ENCODE results near the gene MAGOHB. TPM values are rescaled to one million over a fixed set of nuclear protein-coding genes. Genes with fewer than 3 reads are reported as not detected.

The MAGOHB gene
- polyA plus RNA-seq, 1 of the 3 experiments (the other 2 are of a cell fraction) = 15.7 TPM

- no peak for TF ChIP-seq EZH2phosphoT487 (IDR thresholded peaks at IDR 0.05; ENCODE audit: borderline replicate concordance, low read depth)
- TF ChIP-seq RCOR1 (IDR thresholded peaks at IDR 0.05; ENCODE audit: low read length) = no peak
- no peak for TF ChIP-seq SMC3 (IDR thresholded peaks at IDR 0.05; ENCODE audit: low read depth, low read length)
- TF ChIP-seq TEAD4 (IDR thresholded peaks at IDR 0.05; ENCODE audit: borderline replicate concordance, insufficient read depth) = no peak
- TF ChIP-seq EP300 (IDR thresholded peaks at IDR 0.05; ENCODE audit: borderline replicate concordance in 1 of 2, low read depth in 1 of 2, low read length in 1 of 2) = no peak
- TF ChIP-seq NFIC (IDR thresholded peaks at IDR 0.05; ENCODE audit: borderline replicate concordance) = no peak
- TF ChIP-seq NRF1 (IDR thresholded peaks at IDR 0.05; ENCODE audit: low read depth, low read length) = no peak
- no peak for TF ChIP-seq MXI1 (IDR thresholded peaks at IDR 0.05; ENCODE audit: low read depth, low read length)
Observed at GRCh38 chr12:10620078-10620779, 6.8 kb upstream of the MAGOHB start (continued).

GRCh38 chr12:10618338-10618987 is 5.1 kb upstream of the MAGOHB start:
- Histone ChIP-seq H4K20me1 (ENCODE audit: insufficient read depth) (no peaks in the 10 kb centered on the region), H3K4me2 (peak overlapping the region; percentile 39; the same call in 1 of the 2 replicates), H3K9ac (peak overlapping the region; percentile 33; the same call in 1 of the 2 replicates), H3K36me3 (replicated peaks in 1 of 2; ENCODE audit: control insufficient read depth in 1 of 2, insufficient read depth in 2 of 2, low read length in 1 of 2) (no peaks in the 10 kb centered on the region), H3K79me2 (ENCODE audit: insufficient read depth) (no peaks in the 10 kb centered on the region), H3K27me3 (ENCODE audit: insufficient read depth) (no peaks in the 10 kb centered on the region), H3K4me1 (ENCODE audit: control insufficient read depth in 1 of 2, insufficient read depth in 2 of 2, low read depth in 1 of 2, low read length in 1 of 2) (no peaks in the 10 kb centered on the region; a peak in 2 of 4 replicates), H2AFZ (ENCODE audit: low read depth) (peak overlapping the region; percentile 41), H3K27ac (ENCODE audit: low read depth in 2 of 2, low read length in 1 of 2) (peak overlapping the region in 1 of 2 experiments; percentile 70; a peak in 2 of 4 replicates), H3K9me3 (no peaks in the 10 kb centered on the region), H3F3A (replicated peaks; ENCODE audit: insufficient read depth) (peaks cover 12% of the 10 kb centered on the region), H3K9me2 (no peaks in the 10 kb centered on the region), H3K4me3 (ENCODE audit: low read depth in 2 of 2, low read length in 1 of 2) (0 out of 4 replicates have a peak overlapping the region, but pooled peaks of 1 of the 2 experiments have one; percentile 1)
- no peak for DNase-seq
- ChIA-PET POLR2A (no interaction called here), CTCF (no interaction called here)
- TF ChIP-seq TEAD4 (IDR thresholded peaks at IDR 0.05; ENCODE audit: borderline replicate concordance, insufficient read depth) (no peak), NFIC (IDR thresholded peaks at IDR 0.05; ENCODE audit: borderline replicate concordance) (0 out of 2 replicates have a peak, but pooled peaks have one; percentile 8), TCF12 (IDR thresholded peaks at IDR 0.05) (peak; percentile 48; the same call in 1 of the 2 replicates), JUND (IDR thresholded peaks at IDR 0.05) (peak; percentile 72), SMC3 (IDR thresholded peaks at IDR 0.05; ENCODE audit: low read depth, low read length) (no peak), FOSL2 (IDR thresholded peaks at IDR 0.05; ENCODE audit: borderline replicate concordance, low read depth) (peak; percentile 88), YY1 (IDR thresholded peaks at IDR 0.05; ENCODE audit: low read depth) (no peak), EP300 (IDR thresholded peaks at IDR 0.05; ENCODE audit: borderline replicate concordance in 1 of 2, low read depth in 1 of 2, low read length in 1 of 2) (peak in 1 of 2 experiments; percentile 62; a peak in 2 of 4 replicates), POLR2AphosphoS5 (IDR thresholded peaks at IDR 0.05; ENCODE audit: low read depth, low read length) (peak; percentile 14; the same call in 1 of the 2 replicates), PBX3 (IDR thresholded peaks at IDR 0.05) (peak; percentile 78)
- WGBS (ENCODE audit: low lambda C conversion rate) = 26% methylated on average over 5 of the region's 5 CpGs

All from SK-N-SH (cell line).